T-helper 17 cell (primary cell): ENCODE data around the gene HOXB6. TPM values are rescaled to one million over a fixed set of nuclear protein-coding genes. Genes with fewer than 3 reads are reported as not detected.

Experiments used
- ATAC-seq: fragments of 150-1000 bp; cut with Tn5 transposase; 2 replicates; pipeline ENCODE4 v1.10.0; 2021; ENCODE audit warnings: mild to moderate bottlenecking, moderate library complexity
- DNase-seq, 3 donors: peaks; one replicate each; pipeline versions ENCODE4 v3.0.0 to v3.0.0-alpha.2; 2020 to 2021
- H3K9me3 ChIP-seq: one replicate; pipeline ENCODE4 v1.7.0; 2013; ENCODE audit warnings: low read length, mild to moderate bottlenecking; ENCODE audit not compliant: control insufficient read depth, poor library complexity, severe bottlenecking
- H3K27ac Mint-ChIP-seq: one replicate; pipeline ENCODE4 v1.8.0; 2022; ENCODE audit warnings: mild to moderate bottlenecking, moderate library complexity, mixed read lengths
- H3K27me3 Mint-ChIP-seq: one replicate; pipeline ENCODE4 v1.8.0; 2022; ENCODE audit warnings: mixed read lengths
- H3K36me3 Mint-ChIP-seq: one replicate; pipeline ENCODE4 v1.8.0; 2022; ENCODE audit warnings: low read depth, mixed read lengths
- H3K4me1 Mint-ChIP-seq: one replicate; pipeline ENCODE4 v1.8.0; 2022; ENCODE audit warnings: mild to moderate bottlenecking, mixed read lengths
- H3K4me3 Mint-ChIP-seq: one replicate; pipeline ENCODE4 v1.8.0; 2022; ENCODE audit warnings: mild to moderate bottlenecking, moderate library complexity, mixed read lengths
- total RNA-seq, 4 donors: library from RNA in 2 of 4; stranded (reverse) in 2 of 4; gene quantifications; one replicate each; pipeline ENCODE4 v1.2.3 and lab custom pipeline; 2022 to 2026

Gene HOXB6
- total RNA-seq, 2 donors from 2014 or later = not detected

DNA sequence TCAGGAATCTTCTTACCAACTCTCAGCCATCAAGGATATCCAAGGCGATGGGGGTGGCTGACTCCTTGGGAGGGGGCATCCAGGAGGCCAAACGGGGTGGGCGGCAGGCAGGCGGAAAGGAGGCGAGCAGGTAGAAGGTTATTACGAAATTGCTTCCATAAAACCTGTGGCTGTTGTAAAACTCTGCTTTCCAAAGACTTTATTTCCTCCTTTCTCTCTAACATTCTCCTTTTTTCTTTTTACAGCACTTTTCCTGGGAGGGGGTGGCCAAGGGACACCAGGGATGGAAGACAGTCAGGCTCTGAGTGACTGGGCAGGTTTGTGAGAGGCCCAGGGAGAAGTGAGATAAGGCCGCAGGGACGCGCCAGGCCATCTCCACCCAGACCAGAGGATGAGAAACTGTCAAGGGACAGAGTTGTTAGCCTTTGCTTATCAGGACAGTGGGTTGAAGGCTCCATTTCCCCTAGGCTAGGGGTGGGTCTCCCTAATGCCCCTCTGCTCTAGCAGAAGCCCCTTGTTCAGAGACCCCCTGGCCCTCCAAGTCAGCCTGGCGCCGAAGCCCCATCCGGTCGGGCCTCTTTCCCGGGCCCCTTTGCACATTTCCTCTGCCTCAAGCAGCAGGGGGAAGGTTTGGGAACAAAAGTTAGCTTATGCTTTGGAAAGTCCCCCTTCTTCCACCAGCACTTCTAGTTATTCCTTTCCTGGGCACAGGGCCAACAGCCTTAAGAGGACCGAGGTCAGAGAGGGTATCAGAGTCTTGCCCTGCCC is 26.3 kb upstream of the HOXB6 start:
- no peaks in the 10 kb centered on the region for H3K9me3 ChIP-seq
- ATAC-seq (no peak), DNase-seq (peak in 1 of 3 donors; percentile 1)
- H3K4me1 Mint-ChIP-seq = peaks cover 11% of the 10 kb centered on the region
- H3K27ac Mint-ChIP-seq = no peak overlapping the region
- H3K36me3 Mint-ChIP-seq = peaks cover 2% of the 10 kb centered on the region
- peaks cover 94% of the 10 kb centered on the region for H3K27me3 Mint-ChIP-seq
- no peak overlapping the region for H3K4me3 Mint-ChIP-seq

DNA sequence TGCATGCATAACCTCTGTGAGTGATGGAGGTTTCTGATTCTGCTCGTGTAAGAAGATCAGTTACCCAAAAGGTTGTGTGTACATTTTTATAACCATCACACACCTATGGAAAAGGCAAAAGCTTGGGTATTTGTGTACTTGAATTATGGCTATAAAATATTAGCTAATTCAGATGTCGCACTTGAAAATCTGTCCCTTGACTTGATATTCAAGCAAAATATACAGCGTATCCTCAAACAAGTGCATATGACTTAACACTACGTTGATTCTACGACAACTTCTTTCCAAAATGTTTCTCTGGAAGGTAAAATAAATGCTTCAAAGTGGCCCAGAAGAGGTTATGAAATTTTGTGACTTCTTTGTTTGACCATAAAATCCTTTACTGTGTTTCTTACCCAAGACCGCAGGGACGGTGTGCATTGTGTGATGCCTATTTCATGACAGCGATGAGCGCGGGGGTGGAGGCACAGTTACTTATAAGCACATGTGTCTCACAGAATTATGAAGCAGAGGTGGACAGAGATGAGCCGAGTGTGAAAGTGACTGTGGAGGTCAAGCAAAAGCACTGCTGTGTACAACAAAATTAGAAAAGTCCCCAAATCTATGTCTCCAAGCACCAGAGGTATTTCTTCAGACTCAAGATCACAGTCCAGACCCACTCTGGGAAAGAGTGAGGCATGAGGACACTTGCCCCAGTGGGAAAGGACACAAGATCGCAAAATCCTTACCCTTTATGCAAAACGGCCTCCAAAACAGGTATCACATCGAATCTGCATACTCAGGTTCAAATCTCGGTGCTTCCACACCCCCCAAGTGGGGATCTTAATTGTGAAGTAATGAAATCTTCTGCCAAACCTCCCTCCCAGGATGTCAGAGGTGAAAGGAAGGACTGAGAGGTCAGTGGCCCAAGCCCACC is 25.5 kb upstream of the HOXB6 start:
- Mint-ChIP-seq H3K36me3 (peaks cover 3% of the 10 kb centered on the region), H3K4me3 (no peak overlapping the region), H3K27me3 (peaks cover 92% of the 10 kb centered on the region), H3K4me1 (peaks cover 15% of the 10 kb centered on the region), H3K27ac (no peak overlapping the region)
- peak in 1 of 3 donors; percentile 1 for DNase-seq
- ATAC-seq = no peak
- H3K9me3 ChIP-seq = no peaks in the 10 kb centered on the region

DNA sequence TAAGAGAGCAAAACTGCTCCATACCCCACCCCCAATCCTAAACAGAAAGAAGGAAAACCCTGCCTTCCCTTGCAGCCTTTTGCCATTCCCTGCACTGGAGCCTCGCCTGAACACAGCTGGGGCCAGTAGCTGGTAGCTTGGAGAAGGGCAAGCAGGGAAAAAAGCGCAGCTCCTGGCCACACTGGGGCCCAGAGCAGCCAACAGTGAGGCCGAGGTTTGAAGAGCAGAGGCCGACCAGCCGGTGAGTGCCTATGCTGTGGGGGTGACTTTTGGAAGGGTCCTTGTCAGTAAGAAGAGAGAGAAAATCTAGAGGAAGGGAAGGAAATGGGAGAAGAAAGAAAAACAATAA is 24.6 kb upstream of the HOXB6 start:
- Mint-ChIP-seq H3K27ac (no peak overlapping the region), H3K4me1 (peaks cover 15% of the 10 kb centered on the region), H3K27me3 (peaks cover 85% of the 10 kb centered on the region), H3K4me3 (no peak overlapping the region), H3K36me3 (peaks cover 3% of the 10 kb centered on the region)
- ATAC-seq = no peak
- H3K9me3 ChIP-seq = no peaks in the 10 kb centered on the region
- no peak for DNase-seq

DNA sequence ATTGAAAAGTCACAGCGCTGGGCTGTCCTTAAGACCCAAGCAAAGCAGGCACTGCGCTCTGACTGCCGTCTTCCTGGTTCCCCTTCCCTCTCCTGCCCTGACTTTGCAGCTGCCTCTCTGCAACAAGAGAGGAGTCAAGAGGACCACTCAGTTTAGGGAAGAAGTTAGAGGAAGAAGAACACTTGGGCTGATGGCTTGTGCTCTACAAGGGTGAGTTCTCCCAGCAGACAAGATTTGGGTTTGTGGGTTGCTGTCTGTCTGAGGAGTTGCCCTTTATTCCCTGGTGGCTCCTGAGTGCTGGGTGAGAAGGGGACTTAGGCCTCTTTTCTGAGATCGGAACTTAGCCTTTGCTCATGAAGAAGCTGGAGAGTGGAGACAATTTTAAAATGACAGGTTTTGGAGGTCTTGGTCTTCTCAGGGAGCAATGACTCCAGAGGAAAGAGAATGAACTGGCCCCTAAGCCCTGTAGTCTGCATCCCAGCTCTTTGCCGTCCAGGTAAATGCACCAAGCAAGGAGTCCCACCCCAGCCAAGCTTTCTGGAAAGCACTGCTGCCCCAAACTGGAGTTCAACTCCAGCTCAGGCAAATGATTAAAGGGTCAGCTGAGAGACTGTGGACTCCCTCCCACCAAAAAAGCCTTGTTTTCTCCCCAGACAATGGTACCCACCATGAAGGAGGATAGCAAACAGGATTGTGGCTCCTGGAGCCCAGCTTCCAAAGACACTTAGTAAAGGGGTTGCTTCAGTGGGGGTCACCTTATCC is 24.0 kb upstream of the HOXB6 start:
- ATAC-seq (no peak), DNase-seq (no peak)
- Mint-ChIP-seq H3K27ac (no peak overlapping the region), H3K36me3 (peaks cover 3% of the 10 kb centered on the region), H3K4me1 (peaks cover 13% of the 10 kb centered on the region), H3K4me3 (no peak overlapping the region), H3K27me3 (peaks cover 85% of the 10 kb centered on the region)
- no peaks in the 10 kb centered on the region for H3K9me3 ChIP-seq

DNA sequence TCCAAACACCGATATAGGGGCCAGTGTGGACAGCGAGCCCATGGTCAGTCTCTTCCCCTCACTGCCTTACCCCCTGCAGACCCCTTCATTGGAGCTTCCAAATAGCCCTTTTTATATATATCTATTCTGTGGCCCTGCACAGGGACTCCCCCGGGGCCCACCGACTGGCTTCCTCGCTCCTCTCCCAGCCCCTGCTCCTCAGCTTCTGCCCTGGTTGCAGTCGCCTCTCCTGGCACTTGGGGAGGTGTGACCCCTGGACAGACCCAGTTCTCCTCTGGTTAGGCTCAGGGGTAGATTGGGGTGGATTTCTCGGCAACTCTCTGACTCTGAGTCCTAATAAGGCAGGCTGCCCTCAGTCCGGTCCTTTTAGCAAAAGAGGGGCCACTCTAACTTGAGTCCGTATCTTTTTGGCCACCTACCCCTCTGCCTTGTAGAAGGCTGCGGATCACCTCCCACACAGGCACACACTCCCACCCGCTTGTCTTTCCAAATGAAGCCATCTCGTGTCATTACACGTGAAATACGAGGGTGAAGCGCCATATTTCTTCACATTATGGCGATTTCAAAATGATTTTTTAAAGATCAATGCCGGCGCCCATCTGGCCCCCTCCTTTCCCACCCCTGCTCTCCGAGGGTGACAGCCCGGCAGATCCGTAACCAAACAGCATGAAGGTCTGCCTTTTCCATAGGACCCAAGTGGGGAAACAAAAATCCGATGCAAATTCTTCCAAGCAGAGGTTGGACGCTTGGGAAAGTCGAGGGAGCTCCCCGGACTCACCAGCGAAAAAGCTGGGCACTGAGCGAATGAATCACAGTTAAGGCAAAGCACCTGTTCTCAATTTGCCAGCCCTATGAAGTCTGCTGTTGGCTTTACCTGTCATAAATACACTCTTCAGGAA is 23.1 kb upstream of the HOXB6 start:
- peaks cover 4% of the 10 kb centered on the region for H3K36me3 Mint-ChIP-seq
- peaks cover 14% of the 10 kb centered on the region for H3K4me1 Mint-ChIP-seq
- peak overlapping the region; percentile 7 for H3K4me3 Mint-ChIP-seq
- H3K9me3 ChIP-seq = no peaks in the 10 kb centered on the region
- no peak for DNase-seq
- peaks cover 90% of the 10 kb centered on the region for H3K27me3 Mint-ChIP-seq
- H3K27ac Mint-ChIP-seq = no peak overlapping the region
- ATAC-seq = no peak

DNA sequence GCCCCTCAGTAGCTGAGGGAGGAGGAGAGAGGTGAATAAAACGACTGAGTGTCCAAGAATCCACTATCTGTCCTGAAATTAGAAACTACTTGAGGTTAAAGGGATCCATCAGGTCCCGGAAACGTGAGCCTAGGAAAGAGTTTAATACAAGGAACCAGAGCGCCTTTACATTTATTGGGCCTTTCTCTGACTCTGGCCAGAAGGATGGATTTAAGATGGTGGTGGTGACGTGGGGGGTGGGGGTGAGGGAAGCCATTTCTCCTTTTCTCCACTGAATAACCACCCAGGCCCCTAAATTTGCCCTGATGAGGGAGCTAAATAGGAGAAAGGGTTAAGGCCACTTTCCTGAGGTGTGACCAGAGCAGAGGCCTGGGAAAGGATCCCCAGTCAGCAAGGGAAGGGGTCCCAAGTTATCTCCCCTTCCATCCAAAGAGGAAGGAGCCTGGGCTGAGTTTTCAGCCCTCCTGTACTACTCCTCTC is 22.4 kb upstream of the HOXB6 start:
- no peaks in the 10 kb centered on the region for H3K9me3 ChIP-seq
- Mint-ChIP-seq H3K4me1 (peaks cover 17% of the 10 kb centered on the region), H3K4me3 (peak overlapping the region; percentile 91), H3K36me3 (peaks cover 5% of the 10 kb centered on the region), H3K27me3 (peaks cover 90% of the 10 kb centered on the region), H3K27ac (no peak overlapping the region)
- ATAC-seq (no peak), DNase-seq (no peak)

DNA sequence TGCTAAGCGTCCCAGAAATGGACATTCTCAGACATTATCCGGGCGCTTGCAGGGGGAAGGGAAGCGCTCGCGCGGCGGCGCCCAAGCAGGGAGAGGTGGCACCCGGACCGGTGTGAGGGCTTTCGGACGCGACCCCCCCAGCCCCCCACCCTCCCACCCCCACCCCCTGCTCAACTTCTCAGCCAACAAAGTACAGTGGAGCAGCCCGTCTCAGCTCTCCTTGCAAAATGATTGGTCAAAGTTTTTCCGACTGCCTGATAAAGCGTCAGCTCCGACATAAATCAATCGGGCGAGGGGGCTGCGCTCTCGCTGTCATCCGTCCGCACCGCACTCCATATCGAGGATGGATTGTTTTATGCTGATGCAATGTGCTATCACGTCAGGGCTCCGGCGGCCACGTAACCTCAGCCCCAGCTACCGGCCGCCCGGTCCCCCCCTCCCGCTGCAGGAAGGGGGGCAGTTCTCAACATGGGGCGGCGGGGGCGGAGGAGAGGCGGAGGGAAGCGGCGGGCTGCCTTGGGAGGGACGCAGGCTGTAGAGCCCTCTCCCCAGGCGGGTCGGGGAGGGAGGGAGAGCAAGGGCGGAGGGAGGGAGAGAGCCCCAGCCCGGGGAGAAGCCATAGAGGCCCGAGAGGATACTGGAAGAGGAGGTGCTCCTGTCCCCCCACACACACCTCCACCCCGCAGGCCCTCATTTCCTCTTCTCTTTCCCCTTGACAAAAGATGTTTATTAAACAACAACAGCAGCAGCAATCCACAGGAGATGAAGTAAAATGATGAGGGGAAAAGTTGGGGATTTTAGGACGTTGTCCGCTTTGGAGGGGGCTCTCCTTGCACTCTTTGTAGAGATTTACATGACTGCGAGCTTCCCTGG is 21.7 kb upstream of the HOXB6 start, which contains the start of gene HOXB9:
TSS of gene HOXB9 (minus strand) at position 114 of the 873 bp plus-strand sequence. CDS start at position 25, 89 bp downstream.
- H3K9me3 ChIP-seq = no peaks in the 10 kb centered on the region
- peak; percentile 54 for ATAC-seq
- Mint-ChIP-seq H3K36me3 (peaks cover 7% of the 10 kb centered on the region), H3K4me3 (peak within 1 kb of the TSS; percentile 91), H3K4me1 (peaks cover 17% of the 10 kb centered on the region), H3K27ac (no peak within 1 kb of the TSS), H3K27me3 (peaks cover 91% of the 10 kb centered on the region)
- no peak for DNase-seq

DNA sequence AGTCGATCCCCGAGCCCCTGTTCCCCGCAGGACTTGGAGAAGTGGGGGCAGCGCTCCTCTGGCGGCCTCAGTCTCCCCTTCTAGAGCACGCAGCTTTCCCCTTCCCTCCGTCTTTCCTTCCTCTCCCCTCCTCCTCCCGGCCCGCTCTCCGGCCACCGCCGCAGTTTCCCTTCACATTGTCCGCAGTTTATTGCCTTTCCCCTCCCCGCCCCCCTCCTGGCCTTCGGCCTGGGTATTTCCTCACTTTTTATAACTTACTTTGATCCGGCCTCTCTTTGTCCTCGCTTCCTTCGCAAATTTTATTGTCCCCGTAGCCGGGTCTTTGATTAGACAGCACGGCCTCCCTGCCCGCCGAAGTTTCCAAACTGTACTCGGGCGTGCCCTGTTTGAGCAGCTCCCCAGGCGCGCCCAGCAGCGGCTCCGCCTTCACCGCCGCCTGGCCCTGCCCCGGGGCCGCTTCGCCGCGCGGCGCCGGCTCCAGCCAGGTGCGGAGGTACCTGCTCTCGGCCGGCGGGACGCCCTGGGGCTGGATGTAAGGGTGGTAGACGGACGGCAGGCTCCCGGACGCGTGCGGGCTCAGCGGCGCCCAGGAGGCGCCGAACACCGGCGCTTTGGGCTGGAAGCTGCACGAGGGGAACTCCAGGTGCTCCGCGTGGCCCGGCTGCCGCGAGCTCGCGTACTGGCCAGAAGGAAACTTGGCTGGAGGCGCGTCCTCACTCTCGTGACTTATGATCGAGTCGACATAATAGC is 20.9 kb upstream of the HOXB6 start:
- peak; percentile 72 for ATAC-seq
- Mint-ChIP-seq H3K36me3 (peaks cover 9% of the 10 kb centered on the region), H3K4me1 (peaks cover 17% of the 10 kb centered on the region), H3K27ac (no peak overlapping the region), H3K27me3 (peaks cover 91% of the 10 kb centered on the region), H3K4me3 (peak overlapping the region; percentile 91)
- DNase-seq = peak in 2 of 3 donors; percentile 27 to 36
- no peaks in the 10 kb centered on the region for H3K9me3 ChIP-seq

DNA sequence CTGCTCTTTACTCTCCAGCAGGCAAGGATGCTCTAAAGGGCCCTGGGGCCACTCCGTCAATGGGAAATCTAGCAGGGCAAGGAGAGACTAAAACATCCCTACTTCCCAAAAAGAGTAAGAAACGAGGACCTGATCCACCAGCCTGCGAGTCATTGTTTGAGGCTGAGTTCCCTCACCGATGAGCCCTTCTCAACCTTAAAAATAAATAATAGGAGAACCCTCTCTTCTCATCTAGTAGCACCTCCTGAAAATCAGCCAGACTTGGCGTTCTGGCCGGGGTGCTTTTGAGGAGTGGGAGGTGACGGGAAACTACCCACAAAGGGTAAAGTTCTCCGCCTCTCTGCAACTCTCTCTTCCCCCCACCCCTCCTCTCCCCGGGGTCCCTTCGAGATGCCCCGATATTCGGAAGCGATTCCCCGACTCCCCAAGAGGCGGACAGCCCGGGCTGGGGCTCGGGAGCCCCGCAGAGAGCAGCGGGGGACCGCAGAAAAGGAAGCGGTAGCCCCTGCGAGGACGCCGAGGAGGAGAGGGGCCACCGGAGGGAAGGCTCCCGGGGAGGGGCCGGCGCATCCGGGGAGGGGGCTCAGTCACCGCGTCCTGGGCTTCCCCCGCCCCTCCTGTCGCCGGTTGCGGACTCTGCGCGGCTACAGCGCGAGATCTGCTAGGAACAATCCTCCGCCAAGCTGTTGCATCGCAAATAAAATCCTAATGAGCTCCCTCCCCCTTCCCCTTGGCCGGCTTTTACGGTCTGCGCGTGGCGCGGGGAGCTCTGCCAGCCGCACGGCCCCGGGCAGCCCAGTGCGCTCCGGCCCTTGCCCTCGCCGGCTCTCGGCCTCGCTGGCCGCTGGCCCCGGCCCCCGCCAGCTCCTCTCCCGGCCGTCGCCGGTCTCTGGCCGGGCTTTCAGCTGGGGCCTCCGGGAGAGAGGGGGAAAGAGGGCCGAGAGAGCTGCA is 20.0 kb upstream of the HOXB6 start:
- DNase-seq (peak in 1 of 3 donors; percentile 33), ATAC-seq (peak; percentile 48)
- no peaks in the 10 kb centered on the region for H3K9me3 ChIP-seq
- peaks cover 91% of the 10 kb centered on the region for H3K27me3 Mint-ChIP-seq
- peaks cover 17% of the 10 kb centered on the region for H3K4me1 Mint-ChIP-seq
- H3K36me3 Mint-ChIP-seq = peaks cover 8% of the 10 kb centered on the region
- H3K4me3 Mint-ChIP-seq = peak overlapping the region; percentile 91
- H3K27ac Mint-ChIP-seq = no peak overlapping the region

DNA sequence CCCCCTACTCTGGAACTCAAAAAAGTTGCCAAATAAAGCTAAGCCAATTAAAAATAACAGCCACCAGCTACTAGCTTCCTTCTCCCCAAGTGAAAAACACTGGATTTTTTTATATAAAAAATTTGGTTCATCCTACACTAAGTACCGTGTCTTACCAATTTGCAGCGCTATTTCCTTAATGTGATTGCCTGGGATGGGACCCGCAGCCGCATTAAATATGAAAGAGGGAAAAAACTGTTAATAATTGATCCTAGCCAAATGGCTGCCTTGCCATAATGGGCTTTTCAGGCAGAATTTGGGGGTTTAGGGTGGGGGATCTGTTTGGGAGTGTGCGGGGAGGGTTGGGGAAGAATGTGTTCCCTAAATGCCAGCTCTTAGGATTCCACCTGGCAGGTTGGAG is 19.3 kb upstream of the HOXB6 start:
- Mint-ChIP-seq H3K27ac (no peak overlapping the region), H3K36me3 (peaks cover 8% of the 10 kb centered on the region), H3K27me3 (peaks cover 91% of the 10 kb centered on the region), H3K4me3 (peak overlapping the region; percentile 71), H3K4me1 (peaks cover 21% of the 10 kb centered on the region)
- no peak for ATAC-seq
- DNase-seq = no peak
- H3K9me3 ChIP-seq = no peaks in the 10 kb centered on the region
